Heart left ventricle (tissue), 13 donors: ENCODE results near the gene KLHL29.

Source experiments
- POLR2A ChIP-seq, 2 donors: fragments of 450-650 bp; IDR thresholded peaks; one replicate each; pipeline ENCODE4 v1.6.1; 2017; ENCODE audit warnings: antibody characterized with exemption in 2 of 2, mild to moderate bottlenecking in 2 of 2, moderate library complexity in 2 of 2
- TF ChIP-seq, protein P1 (sequence below), 12 donors: fragments of 200-600 bp; sonication (generic) in 4 of 12; IDR thresholded peaks; one replicate each; pipeline versions ENCODE4 v1.5.0 to v1.8.0; 2018 to 2022; ENCODE audit warnings: antibody characterized with exemption in 12 of 12, mild to moderate bottlenecking in 5 of 12
- donor health status: ischemic (EF 13 %, LVEDD 7.1; RV severe dilation, severe dysfunction).
- donor health status: DM: no; HTN: yes; CAD: no.
- donor health status: DM: no; HTN: no; CAD: no.
- donor health status: ischemic (EF 25% LVEDD 6.9; RV normal size, moderate dysfunction).
- donor health status: ischemic (EF 25% LVEDD 5.7; RV mildly dilated, moderate dysfunction).
- donor health status: ischemic (EF 35%, LVEDD 5.7; RV mildly dilated, moderate dysfunction).
- donor health status: nonischemic (EF 11% LVEDD 7.7; RV severe dilation, severe dysfunction).
- donor health status: DM: yes; HTN: yes; CAD: no.
- donor health status: PGD.
- donor health status: ischemic (EF 29% LVEDD 5.4; RV normal size, mild dysfunction).
- donor health status: nonischemic (EF 23%, LVEDD 6.1; RV moderate dilation, normal function).

DNA sequence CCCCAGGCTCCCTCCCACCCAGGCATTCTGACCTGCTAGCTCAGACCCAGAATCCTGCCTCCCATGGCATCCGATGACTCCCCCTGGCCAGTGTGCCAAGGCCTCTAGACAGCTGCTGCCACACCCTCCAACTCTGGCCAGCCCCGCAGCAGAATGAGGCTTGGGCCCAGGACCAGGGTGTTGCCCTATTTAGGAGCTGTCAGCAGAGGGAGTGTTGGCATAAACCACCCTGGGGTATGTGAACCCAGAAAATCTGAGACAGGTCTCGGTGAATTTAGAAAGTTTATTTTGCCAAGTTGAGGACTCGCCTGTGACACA lies 134.3 kb downstream of the KLHL29 start:
- no peak for TF ChIP-seq POLR2A (IDR thresholded peaks at IDR 0.05)
- TF ChIP-seq, protein P1, sequence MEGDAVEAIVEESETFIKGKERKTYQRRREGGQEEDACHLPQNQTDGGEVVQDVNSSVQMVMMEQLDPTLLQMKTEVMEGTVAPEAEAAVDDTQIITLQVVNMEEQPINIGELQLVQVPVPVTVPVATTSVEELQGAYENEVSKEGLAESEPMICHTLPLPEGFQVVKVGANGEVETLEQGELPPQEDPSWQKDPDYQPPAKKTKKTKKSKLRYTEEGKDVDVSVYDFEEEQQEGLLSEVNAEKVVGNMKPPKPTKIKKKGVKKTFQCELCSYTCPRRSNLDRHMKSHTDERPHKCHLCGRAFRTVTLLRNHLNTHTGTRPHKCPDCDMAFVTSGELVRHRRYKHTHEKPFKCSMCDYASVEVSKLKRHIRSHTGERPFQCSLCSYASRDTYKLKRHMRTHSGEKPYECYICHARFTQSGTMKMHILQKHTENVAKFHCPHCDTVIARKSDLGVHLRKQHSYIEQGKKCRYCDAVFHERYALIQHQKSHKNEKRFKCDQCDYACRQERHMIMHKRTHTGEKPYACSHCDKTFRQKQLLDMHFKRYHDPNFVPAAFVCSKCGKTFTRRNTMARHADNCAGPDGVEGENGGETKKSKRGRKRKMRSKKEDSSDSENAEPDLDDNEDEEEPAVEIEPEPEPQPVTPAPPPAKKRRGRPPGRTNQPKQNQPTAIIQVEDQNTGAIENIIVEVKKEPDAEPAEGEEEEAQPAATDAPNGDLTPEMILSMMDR (IDR thresholded peaks at IDR 0.05), result no peak
